GM19467 (cell line): ENCODE data around the gene WWTR1.

Source experiments
- ATAC-seq: cut with Tn5 transposase; IDR thresholded peaks from one replicate; pipeline ENCODE4 v1.9.1; 2021; ENCODE audit warnings: mild to moderate bottlenecking, moderate library complexity; ENCODE audit not compliant: unreplicated experiment

WWTR1 gene

GRCh38 chr3:149657926-149658743 is at the start of gene WWTR1:
Gene WWTR1 (minus strand): TSS chr3:149658025. CDS start chr3:149657306, 719 bp downstream.
- peak; percentile 85 for ATAC-seq

- no peak for ATAC-seq
Measured at GRCh38 chr3:149706905-149707304, 49.1 kb upstream of the WWTR1 start.

DNA sequence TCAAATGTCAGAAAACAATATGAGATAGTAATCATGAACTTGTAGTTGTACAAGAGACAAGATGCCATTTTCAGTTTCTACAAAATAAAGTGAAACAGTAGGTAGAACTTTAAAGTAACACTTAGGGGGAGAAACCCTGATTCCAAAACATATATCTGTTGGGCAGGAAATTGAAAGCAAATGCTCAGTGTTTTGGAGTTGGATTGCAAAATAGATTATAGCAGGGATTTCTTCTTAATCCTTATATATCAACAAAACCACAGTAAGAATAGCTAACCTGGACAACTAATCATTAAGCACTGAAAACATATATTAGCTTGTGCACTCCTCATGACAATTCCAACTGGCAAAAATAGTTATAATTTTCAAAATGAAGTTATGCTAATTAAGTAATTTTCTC is 47.6 kb upstream of the WWTR1 start:
- ATAC-seq: no peak

DNA sequence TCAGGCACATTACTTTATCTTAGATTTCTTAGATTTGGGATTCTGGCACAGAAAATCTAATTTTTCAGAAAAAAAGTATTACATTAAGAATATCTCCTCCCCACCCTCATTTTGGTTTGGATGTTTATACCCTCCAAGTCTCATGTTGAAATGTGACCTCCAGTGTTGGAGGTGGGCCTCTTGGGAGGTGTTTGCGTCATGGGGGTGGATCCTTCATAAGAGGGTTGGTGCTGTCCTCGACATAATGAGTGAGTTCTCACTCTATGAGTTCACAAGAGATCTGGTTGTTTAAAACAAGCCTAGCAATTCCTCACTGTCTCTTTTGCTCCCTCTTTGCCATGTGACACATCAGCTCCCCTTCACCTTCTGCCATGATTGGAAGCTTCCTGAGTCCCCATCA is 45.6 kb upstream of the WWTR1 start:
- no peak for ATAC-seq

GRCh38 chr3:149702691-149703441 is 45.0 kb upstream of the WWTR1 start:
- no peak for ATAC-seq

- no peak for ATAC-seq
Measured at GRCh38 chr3:149701977-149702350, 44.1 kb upstream of the WWTR1 start.

- ATAC-seq: no peak
Measured at GRCh38 chr3:149701206-149701976, 43.6 kb upstream of the WWTR1 start.

GRCh38 chr3:149688122-149688757 is 30.4 kb upstream of the WWTR1 start:
- ATAC-seq: no peak

DNA sequence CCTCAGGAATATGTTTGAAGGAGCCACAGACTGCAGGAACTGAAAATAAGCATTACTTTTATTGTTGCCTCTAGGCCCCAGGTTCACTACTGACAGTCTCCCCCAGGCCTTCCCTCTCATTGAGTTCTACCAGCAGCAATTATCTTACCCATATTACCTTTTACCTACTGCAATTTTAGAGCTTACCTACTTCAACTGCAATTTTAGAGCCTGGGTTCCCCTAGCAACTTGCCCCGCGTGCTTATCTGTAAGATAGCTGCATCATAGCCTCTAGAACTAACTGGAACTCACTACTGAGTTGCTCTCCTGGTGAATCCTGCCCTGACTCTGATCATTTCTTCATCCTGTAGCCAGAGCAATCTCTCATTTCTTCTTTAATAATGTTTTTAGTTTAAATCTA is 29.2 kb upstream of the WWTR1 start:
- no peak for ATAC-seq

- ATAC-seq: no peak
Measured at GRCh38 chr3:149678351-149678950, 20.6 kb upstream of the WWTR1 start.

DNA sequence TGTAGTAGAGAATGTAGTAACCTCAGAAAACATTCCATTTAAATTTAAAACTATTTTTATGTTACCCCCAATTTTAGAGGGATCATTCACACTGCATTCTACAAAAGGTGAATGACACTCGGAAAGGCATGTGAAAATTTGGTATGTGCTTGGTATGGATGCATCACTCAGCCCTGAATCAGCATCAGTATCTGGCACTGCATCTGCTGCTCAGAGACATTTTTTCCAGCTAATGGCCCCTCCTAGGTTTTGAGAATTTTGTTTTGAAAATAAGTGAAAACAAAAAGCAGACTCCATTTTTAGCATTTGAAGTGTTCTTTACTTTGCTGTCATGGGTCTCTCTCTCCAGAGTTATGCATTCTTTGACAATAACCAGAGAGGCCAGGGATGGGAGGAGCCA is 15.6 kb upstream of the WWTR1 start:
- no peak for ATAC-seq

- no peak for ATAC-seq
Measured at GRCh38 chr3:149670742-149671492, 13.1 kb upstream of the WWTR1 start.

DNA sequence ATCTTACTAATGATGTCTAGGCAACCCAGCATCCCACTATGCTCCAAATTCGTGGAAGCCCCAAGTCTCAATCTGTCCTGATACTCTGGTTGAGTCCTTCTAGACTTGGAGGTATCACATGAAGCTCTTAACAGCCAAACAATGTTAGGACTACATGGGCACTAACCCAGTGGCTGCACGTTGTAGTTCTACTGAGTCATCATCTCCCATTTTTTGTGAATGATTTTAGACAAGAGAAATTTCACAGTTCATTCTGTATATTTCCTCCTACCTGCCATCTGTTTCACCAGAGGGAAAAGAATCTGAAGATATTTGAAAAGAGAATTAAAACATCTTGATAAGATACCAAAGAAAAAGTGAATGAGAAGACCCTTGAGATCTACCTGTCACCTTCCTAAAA is 9.8 kb upstream of the WWTR1 start:
- no peak for ATAC-seq

DNA sequence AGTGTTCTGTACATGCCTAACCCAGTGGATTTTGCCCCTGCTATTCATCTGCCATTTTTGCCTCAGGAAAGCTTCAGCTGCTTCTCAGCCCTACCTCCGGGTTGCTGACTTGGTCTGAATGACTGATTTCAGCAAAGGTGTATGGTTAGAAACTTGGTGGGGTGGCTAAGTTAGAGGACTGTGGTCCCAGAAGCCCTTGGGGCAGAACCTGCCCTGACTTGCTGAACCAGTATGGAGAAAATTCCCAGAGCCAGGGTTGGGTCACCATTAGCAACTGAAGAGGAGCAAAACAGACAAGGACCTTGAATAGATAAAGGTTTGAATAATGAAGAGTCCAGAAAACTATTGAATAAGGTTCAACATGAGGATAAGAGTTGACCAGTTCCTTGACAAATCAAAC is 6.1 kb upstream of the WWTR1 start:
- no peak for ATAC-seq

- no peak for ATAC-seq
Measured at GRCh38 chr3:149662240-149662887, 4.5 kb upstream of the WWTR1 start.

DNA sequence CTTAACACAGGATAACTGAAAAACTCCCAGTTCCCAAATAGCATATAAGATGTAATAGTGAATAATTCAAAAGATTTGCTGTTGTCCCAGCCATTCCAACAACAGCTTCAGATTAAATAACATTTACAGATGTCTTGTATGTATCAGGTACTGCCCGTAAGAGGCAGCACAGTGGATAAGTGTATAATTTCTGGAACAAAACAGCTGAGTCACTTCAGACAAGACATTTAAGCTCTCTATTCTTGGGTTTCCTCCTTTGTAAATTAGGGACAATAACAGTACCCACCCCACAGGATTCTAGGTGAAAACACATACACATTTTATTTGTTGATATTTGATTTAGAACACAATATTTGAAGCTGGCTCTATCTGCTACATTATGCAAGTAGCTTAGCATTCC is 2.6 kb upstream of the WWTR1 start:
- ATAC-seq: no peak

DNA sequence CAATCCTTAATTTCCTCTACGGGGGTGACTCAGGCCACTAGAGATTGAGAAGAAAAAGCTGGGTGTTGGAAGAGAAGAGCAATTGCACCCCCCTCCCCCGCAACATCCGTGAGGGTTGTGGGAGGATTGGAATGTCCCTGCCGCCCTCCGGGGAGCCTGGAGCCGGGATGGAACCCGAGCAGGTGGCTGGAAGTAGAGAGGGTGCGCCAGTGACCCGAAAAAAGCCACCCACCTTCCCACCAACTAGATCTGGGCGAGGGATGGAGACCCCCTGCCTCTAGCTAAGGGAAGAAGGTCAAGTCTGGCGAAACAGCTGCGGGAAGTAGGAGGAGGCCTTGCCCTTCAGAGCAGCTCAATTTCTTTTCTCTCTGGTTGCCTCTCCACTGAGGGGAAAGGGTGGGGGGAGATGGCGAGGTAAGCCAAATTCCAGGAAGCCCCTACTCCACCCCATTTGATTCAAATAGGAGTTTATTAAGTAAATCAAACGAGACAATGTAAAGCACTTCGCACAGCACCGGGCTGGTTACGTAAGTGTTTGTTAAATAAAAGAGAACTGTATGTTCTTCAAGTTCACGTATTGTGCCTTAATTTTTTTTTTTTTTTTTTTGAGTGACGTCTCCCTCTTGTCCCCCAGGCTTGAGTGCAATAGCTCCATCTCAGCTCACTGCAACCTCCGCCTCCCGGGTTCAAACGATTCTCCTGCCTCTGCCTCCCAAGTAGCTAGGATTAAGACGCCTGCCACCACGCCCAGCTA is 1.1 kb upstream of the WWTR1 start:
- peak; percentile 6 for ATAC-seq

DNA sequence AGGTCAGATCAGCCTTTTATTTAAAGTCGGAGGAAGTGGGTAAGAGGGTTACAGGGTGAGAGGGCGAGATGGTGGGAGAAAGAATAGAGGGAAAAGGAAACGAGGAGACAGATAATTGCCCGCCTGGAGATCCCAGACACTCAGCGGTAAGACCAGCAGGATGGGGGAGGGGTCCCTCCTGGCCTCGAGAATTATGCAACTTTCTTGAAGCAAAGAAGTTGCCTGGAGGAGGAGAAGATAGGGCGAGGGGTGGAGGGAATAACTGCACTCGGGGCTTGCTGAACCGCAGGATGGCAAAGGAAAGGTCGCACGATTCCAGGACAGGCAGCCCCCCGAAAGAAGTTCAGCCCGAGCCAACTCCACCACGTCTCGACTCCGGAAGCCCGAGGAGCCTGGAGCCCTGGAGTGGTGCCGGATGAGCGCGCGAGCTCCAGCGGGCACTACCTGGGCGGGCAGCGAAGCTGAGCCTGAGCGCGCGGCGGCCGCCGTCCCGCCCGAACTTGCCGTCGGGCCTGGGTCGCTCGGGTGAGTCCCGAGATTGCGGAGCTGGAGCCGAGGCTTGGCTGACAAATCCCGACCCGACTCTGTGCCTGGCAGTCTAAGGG is 402 bp downstream of the WWTR1 start:
- peak; percentile 26 for ATAC-seq
